H1 (cell line): ENCODE measurements around the gene FHAD1.

ENCODE experiments used
- CREB1 ChIP-seq: IDR thresholded peaks from 2 replicates; pipeline ENCODE4 v1.6.1; 2012; ENCODE audit warnings: inconsistent platforms
- FOSL1 ChIP-seq: IDR thresholded peaks from 2 replicates; pipeline ENCODE4 v1.6.1; 2011; ENCODE audit warnings: mild to moderate bottlenecking, low read depth, low read length, moderate library complexity; ENCODE audit not compliant: insufficient read depth
- HDAC2 ChIP-seq, 2 experiments: fragments of 300-600 bp in 1 of 2; sonication (generic) in 1 of 2; IDR thresholded peaks; 2 replicates each; pipeline ENCODE4 v1.6.1; 2011 to 2012; ENCODE audit warnings: low read depth in 2 of 2, low read length in 2 of 2, mild to moderate bottlenecking in 2 of 2, moderate library complexity in 2 of 2, borderline replicate concordance in 1 of 2, inconsistent platforms in 1 of 2
- POLR2A ChIP-seq, 2 experiments: IDR thresholded peaks; 1 replicate in 1 of 2; 2 replicates in 1 of 2; pipeline ENCODE4 v1.6.1; 2011; ENCODE audit warnings: low read depth in 2 of 2, low read length in 2 of 2, mild to moderate bottlenecking in 2 of 2; ENCODE audit errors: control extremely low read depth in 1 of 2
- SP1 ChIP-seq: IDR thresholded peaks from 2 replicates; pipeline ENCODE4 v1.6.1; 2011; ENCODE audit warnings: low read depth, low read length
- TAF1 ChIP-seq: IDR thresholded peaks from 2 replicates; pipeline ENCODE4 v1.6.1; 2011; ENCODE audit warnings: mild to moderate bottlenecking, low read depth, low read length
- TEAD4 ChIP-seq: IDR thresholded peaks from 2 replicates; pipeline ENCODE4 v1.6.1; 2012; ENCODE audit warnings: low read depth, low read length, inconsistent platforms, mixed read lengths
- TF ChIP-seq, protein P1 (sequence below): fragments of 300-600 bp; sonication (generic); IDR thresholded peaks from 2 replicates; pipeline ENCODE4 v1.7.1; 2012; ENCODE audit warnings: low read length, moderate library complexity, mild to moderate bottlenecking, inconsistent platforms; ENCODE audit not compliant: insufficient replicate concordance
- TF ChIP-seq, protein P2 (sequence below): IDR thresholded peaks from 2 replicates; pipeline ENCODE4 v1.6.1; 2011; ENCODE audit warnings: low read length, improper control_type of control experiment
- TF ChIP-seq, protein P3 (sequence below), 3 experiments: IDR thresholded peaks; 1 replicate in 2 of 3; 2 replicates in 1 of 3; pipeline versions ENCODE4 v1.5.1 to v1.6.1; 2011; ENCODE audit warnings: low read length in 3 of 3, mild to moderate bottlenecking in 3 of 3, inconsistent platforms in 2 of 3, low read depth in 1 of 3, moderate library complexity in 1 of 3; ENCODE audit not compliant: insufficient read depth in 1 of 3; ENCODE audit errors: control extremely low read depth in 1 of 3
- TF ChIP-seq, protein P4 (sequence below): IDR thresholded peaks from 2 replicates; pipeline ENCODE4 v1.6.1; 2012; ENCODE audit warnings: inconsistent platforms

DNA sequence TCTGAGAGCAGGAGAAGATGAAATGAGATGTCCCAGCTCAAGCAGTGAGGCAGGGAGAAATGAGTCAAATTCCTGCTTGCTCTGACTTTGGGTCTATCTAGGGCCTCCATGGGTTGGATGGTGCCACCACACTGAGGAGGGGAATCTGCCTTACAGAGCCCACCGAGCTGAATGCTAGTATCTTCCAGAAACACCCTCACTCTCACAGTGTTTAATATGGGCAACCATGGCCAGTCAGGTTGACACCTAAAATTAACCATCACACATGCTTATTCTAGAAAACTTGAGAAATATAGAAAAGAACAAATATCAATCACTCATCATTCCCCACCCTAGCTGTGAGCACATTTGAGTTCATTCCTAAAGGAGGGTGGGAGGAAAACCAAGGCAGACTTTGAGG lies 29.4 kb upstream of the FHAD1 start:
- TF ChIP-seq, protein P1, sequence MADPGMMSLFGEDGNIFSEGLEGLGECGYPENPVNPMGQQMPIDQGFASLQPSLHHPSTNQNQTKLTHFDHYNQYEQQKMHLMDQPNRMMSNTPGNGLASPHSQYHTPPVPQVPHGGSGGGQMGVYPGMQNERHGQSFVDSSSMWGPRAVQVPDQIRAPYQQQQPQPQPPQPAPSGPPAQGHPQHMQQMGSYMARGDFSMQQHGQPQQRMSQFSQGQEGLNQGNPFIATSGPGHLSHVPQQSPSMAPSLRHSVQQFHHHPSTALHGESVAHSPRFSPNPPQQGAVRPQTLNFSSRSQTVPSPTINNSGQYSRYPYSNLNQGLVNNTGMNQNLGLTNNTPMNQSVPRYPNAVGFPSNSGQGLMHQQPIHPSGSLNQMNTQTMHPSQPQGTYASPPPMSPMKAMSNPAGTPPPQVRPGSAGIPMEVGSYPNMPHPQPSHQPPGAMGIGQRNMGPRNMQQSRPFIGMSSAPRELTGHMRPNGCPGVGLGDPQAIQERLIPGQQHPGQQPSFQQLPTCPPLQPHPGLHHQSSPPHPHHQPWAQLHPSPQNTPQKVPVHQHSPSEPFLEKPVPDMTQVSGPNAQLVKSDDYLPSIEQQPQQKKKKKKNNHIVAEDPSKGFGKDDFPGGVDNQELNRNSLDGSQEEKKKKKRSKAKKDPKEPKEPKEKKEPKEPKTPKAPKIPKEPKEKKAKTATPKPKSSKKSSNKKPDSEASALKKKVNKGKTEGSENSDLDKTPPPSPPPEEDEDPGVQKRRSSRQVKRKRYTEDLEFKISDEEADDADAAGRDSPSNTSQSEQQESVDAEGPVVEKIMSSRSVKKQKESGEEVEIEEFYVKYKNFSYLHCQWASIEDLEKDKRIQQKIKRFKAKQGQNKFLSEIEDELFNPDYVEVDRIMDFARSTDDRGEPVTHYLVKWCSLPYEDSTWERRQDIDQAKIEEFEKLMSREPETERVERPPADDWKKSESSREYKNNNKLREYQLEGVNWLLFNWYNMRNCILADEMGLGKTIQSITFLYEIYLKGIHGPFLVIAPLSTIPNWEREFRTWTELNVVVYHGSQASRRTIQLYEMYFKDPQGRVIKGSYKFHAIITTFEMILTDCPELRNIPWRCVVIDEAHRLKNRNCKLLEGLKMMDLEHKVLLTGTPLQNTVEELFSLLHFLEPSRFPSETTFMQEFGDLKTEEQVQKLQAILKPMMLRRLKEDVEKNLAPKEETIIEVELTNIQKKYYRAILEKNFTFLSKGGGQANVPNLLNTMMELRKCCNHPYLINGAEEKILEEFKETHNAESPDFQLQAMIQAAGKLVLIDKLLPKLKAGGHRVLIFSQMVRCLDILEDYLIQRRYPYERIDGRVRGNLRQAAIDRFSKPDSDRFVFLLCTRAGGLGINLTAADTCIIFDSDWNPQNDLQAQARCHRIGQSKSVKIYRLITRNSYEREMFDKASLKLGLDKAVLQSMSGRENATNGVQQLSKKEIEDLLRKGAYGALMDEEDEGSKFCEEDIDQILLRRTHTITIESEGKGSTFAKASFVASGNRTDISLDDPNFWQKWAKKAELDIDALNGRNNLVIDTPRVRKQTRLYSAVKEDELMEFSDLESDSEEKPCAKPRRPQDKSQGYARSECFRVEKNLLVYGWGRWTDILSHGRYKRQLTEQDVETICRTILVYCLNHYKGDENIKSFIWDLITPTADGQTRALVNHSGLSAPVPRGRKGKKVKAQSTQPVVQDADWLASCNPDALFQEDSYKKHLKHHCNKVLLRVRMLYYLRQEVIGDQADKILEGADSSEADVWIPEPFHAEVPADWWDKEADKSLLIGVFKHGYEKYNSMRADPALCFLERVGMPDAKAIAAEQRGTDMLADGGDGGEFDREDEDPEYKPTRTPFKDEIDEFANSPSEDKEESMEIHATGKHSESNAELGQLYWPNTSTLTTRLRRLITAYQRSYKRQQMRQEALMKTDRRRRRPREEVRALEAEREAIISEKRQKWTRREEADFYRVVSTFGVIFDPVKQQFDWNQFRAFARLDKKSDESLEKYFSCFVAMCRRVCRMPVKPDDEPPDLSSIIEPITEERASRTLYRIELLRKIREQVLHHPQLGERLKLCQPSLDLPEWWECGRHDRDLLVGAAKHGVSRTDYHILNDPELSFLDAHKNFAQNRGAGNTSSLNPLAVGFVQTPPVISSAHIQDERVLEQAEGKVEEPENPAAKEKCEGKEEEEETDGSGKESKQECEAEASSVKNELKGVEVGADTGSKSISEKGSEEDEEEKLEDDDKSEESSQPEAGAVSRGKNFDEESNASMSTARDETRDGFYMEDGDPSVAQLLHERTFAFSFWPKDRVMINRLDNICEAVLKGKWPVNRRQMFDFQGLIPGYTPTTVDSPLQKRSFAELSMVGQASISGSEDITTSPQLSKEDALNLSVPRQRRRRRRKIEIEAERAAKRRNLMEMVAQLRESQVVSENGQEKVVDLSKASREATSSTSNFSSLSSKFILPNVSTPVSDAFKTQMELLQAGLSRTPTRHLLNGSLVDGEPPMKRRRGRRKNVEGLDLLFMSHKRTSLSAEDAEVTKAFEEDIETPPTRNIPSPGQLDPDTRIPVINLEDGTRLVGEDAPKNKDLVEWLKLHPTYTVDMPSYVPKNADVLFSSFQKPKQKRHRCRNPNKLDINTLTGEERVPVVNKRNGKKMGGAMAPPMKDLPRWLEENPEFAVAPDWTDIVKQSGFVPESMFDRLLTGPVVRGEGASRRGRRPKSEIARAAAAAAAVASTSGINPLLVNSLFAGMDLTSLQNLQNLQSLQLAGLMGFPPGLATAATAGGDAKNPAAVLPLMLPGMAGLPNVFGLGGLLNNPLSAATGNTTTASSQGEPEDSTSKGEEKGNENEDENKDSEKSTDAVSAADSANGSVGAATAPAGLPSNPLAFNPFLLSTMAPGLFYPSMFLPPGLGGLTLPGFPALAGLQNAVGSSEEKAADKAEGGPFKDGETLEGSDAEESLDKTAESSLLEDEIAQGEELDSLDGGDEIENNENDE, result no peak
- TF ChIP-seq TEAD4, result no peak
- no peak for TF ChIP-seq HDAC2 (IDR thresholded peaks at IDR 0.05; ENCODE audit: borderline replicate concordance in 1 of 2, low read depth in 2 of 2, low read length in 2 of 2)
- TF ChIP-seq, protein P2, sequence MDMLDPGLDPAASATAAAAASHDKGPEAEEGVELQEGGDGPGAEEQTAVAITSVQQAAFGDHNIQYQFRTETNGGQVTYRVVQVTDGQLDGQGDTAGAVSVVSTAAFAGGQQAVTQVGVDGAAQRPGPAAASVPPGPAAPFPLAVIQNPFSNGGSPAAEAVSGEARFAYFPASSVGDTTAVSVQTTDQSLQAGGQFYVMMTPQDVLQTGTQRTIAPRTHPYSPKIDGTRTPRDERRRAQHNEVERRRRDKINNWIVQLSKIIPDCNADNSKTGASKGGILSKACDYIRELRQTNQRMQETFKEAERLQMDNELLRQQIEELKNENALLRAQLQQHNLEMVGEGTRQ, result no peak
- TF ChIP-seq, protein P3, sequence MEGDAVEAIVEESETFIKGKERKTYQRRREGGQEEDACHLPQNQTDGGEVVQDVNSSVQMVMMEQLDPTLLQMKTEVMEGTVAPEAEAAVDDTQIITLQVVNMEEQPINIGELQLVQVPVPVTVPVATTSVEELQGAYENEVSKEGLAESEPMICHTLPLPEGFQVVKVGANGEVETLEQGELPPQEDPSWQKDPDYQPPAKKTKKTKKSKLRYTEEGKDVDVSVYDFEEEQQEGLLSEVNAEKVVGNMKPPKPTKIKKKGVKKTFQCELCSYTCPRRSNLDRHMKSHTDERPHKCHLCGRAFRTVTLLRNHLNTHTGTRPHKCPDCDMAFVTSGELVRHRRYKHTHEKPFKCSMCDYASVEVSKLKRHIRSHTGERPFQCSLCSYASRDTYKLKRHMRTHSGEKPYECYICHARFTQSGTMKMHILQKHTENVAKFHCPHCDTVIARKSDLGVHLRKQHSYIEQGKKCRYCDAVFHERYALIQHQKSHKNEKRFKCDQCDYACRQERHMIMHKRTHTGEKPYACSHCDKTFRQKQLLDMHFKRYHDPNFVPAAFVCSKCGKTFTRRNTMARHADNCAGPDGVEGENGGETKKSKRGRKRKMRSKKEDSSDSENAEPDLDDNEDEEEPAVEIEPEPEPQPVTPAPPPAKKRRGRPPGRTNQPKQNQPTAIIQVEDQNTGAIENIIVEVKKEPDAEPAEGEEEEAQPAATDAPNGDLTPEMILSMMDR (IDR thresholded peaks at IDR 0.05; ENCODE audit: control extremely low read depth in 1 of 3, insufficient read depth in 1 of 3, low read depth in 1 of 3, low read length in 3 of 3), result no peak
- TF ChIP-seq, protein P4, sequence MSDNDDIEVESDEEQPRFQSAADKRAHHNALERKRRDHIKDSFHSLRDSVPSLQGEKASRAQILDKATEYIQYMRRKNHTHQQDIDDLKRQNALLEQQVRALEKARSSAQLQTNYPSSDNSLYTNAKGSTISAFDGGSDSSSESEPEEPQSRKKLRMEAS, result no peak
- TF ChIP-seq CREB1, result no peak
- TF ChIP-seq SP1, result no peak
- TF ChIP-seq FOSL1, result no peak
- TF ChIP-seq TAF1, result no peak
- no peak for TF ChIP-seq POLR2A (IDR thresholded peaks at IDR 0.05; ENCODE audit: control extremely low read depth in 1 of 2, low read depth in 2 of 2, low read length in 2 of 2)
